Measurements from ENCODE around the gene ANKRD18A.

The ANKRD18A gene

GRCh38 chr9:38652044-38652443 is 31.6 kb upstream of the ANKRD18A start:
- Histone ChIP-seq H3K27ac (no peak overlapping the region), H3K4me3 (no peak overlapping the region)
- peak; percentile 35 for DNase-seq (ENCODE audit: low spot score)
- no peak for TF ChIP-seq CTCF (IDR thresholded peaks at IDR 0.05)

DNA sequence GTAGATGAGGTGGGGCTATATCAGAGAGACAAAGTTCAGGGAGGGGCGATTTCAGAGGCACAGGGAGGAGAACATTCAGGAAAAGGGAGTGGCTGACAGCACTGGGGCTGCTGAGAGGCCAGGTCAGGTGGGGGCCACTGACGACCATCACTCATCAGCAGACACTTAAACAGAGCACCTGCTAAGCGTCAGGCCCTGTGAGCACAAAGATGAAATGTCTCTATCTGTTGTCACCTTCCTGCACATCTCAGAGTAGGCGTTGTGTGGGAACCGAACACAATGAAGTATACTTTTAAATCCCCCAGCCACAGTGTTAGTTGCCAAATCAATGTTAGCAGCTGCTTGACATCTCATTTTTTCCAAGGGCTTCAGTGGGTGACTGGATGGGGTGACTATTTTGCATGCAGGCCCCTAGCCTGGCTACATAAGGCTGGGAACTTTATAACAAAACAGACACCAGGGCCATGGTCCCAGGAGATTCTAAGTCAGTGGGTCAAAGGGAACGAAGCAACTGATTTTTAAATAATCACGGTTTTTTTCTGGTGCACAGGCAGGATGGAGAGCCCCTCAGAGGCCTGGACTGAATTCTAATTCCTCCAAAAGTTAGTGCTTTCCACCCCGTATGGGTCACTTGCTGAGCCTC is 31.1 kb upstream of the ANKRD18A start:
- Histone ChIP-seq H3K4me3 (no peak overlapping the region), H3K27ac (no peak overlapping the region)
- no peak for TF ChIP-seq CTCF (IDR thresholded peaks at IDR 0.05)
- DNase-seq (ENCODE audit: low spot score): peak; percentile 46

DNA sequence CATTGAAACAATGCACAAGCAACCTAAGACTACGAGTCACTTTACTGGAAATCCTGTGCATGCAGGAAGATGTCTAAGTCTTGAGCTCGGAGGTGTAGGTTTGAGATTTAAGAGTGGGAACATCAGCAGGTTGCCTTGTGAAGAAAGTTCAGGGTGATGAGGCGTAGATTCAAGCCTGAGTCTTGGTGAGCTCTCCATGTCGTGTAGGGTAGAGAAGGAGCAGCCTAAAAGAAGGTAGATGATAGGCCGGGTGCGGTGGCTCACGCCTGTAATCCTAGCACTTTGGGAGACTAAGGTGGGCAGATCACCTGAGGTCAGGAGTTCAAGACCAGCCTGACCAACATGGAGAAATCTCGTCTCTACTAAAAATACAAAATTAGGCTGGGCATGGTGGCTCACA is 30.2 kb upstream of the ANKRD18A start:
- H3K4me3 ChIP-seq: no peak overlapping the region
- no peak for DNase-seq (ENCODE audit: low spot score)
- no peak for TF ChIP-seq CTCF (IDR thresholded peaks at IDR 0.05)
- no peak overlapping the region for H3K27ac ChIP-seq

DNA sequence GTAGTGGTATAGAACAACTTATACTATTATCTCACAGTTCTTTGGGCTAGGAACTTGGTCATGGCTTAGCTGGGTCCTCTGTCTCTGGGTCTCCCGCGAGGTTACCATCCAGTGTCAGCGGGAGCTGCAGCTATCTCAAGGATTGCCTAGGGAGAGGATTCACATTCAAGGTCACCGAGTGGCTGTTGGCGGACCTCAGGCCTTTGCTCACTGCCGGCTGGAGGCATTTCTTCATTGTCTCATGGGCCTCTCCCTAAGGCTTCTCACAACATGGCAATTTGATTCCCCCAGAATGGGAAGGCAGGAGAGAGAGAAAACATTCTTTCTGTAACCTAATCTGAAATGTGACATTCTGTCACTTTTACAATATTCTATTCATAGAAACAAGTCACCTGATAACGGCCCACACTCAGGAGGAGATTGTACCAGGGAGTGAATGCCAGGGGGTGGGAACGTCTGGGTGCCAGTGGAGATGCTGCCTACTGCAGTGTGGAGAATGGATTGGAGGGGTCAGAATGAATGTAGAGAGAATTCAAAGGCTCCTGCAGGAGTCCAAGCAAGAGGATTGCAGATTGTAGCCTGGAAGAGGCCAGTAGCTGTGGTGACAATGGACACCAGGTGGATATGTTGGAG is 29.5 kb upstream of the ANKRD18A start:
- no peak for DNase-seq (ENCODE audit: low spot score)
- no peak overlapping the region for H3K27ac ChIP-seq
- H3K4me3 ChIP-seq: no peak overlapping the region
- no peak for TF ChIP-seq CTCF (IDR thresholded peaks at IDR 0.05)

DNA sequence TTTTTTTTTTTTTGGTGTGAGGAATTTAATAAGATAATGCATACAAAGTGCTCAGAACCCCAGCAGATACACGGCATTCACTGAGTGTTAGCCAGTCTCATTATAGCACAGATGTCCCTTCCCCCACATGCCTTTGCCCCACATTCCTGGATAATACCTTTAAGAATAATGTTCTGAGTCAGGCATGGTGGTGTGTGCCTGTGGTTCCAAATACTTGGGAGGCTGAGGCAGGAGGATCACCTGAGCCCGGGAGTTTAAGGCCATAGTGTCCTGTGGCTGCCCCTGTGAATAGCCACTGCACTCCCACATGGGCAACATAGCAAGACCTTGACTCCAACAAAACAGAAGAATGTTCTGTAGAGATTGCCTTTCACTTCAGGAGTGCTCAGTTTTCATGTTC is 24.2 kb upstream of the ANKRD18A start:
- no peak overlapping the region for H3K4me3 ChIP-seq
- H3K27ac ChIP-seq: no peak overlapping the region
- DNase-seq (ENCODE audit: low spot score): no peak
- no peak for TF ChIP-seq CTCF (IDR thresholded peaks at IDR 0.05)

DNA sequence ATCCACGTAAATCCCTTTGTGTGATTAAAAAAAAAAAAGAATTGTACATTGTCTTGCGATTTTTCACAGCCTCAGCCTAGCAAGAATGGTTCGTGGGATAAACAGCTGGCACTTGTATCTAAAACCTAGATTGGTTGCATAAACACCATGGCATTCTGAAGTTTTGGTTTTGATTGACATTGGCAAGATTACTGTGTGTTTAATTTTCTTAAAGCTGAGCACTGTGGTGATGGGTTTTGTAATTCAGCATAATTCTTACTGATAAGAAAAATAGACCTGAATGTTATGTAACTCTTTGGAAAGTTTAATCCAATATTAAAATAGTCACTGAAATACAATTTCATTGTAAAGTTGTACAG is 23.4 kb upstream of the ANKRD18A start:
- Histone ChIP-seq H3K27ac (no peak overlapping the region), H3K4me3 (no peak overlapping the region)
- no peak for DNase-seq (ENCODE audit: low spot score)
- no peak for TF ChIP-seq CTCF (IDR thresholded peaks at IDR 0.05)

All from coronary artery (tissue), 2 donors.